K562 (cell line): ENCODE data around the gene PTPRG. TPM values are rescaled to one million over a fixed set of nuclear protein-coding genes. Genes with fewer than 3 reads are reported as not detected.

Experiments used
- ATAC-seq: fragments of 200-7000 bp; cut with Tn5 transposase; 3 replicates; pipeline ENCODE4 v1.9.1; 2020; ENCODE audit warnings: moderate library complexity
- BruUV-seq: library from RNA; stranded (reverse); fragments of 400-500 nt; replicated peaks from 2 replicates; lab custom pipeline; 2021; lab: Mats Ljungman, UMichigan
- CTCF ChIA-PET: fragments of 300-600 bp; formaldehyde crosslinking; extraction: SDS; loops from one replicate; lab custom pipeline; 2021; ENCODE audit warnings: low intra/inter-chr PET ratio; lab: Yijun Ruan, JAX
- POLR2A ChIA-PET: fragments of 300-600, 350-650 bp; sonication (Branson Sonifier 250); formaldehyde crosslinking; extraction: SDS; loops from one replicate; lab custom pipeline; 2021; ENCODE audit warnings: antibody characterized with exemption, inconsistent platforms; lab: Yijun Ruan, JAX
- DNase-seq, 4 experiments: peaks; one replicate each; pipeline versions ENCODE4 v3.0.0 to v3.0.0-alpha.2; 2011 to 2018; ENCODE audit warnings: low spot score in 3 of 4, mixed read lengths in 3 of 4; ENCODE audit errors: extremely low read depth in 1 of 4
- FAIRE-seq: peaks from 2 replicates; lab custom pipeline; 2011; peaks lifted over from hg19 to GRCh38; lab: Jason Lieb, UNC
- H2AFZ ChIP-seq: 2 replicates; pipeline ENCODE4 v1.6.0; 2011; ENCODE audit warnings: low read depth, low read length, control low read depth, inconsistent platforms
- H3K27ac ChIP-seq: fragments of 200-600 bp; 3 replicates; pipeline ENCODE4 v1.8.0; 2011; ENCODE audit warnings: low read depth, mild to moderate bottlenecking, control low read depth, inconsistent platforms, low read length, moderate library complexity, mixed read lengths; ENCODE audit errors: extremely low read depth
- H3K27me3 ChIP-seq, 2 experiments: fragments of 300-600 bp in 1 of 2; 2 replicates in 1 of 2; 3 replicates in 1 of 2; pipeline versions ENCODE4 v1.6.0 to v1.8.0; 2011; ENCODE audit warnings: inconsistent platforms in 2 of 2, low read length in 2 of 2, mild to moderate bottlenecking in 1 of 2, mixed read lengths in 1 of 2, moderate library complexity in 1 of 2; ENCODE audit not compliant: control insufficient read depth in 2 of 2, insufficient read depth in 2 of 2
- H3K36me3 ChIP-seq: fragments of 300-600 bp; 3 replicates; pipeline ENCODE4 v1.8.0; 2011; ENCODE audit warnings: mild to moderate bottlenecking, low read length, inconsistent platforms; ENCODE audit not compliant: control insufficient read depth, insufficient read depth
- H3K4me1 ChIP-seq, 2 experiments: fragments of 200-600 bp in 1 of 2; replicated peaks in 1 of 2; 2 replicates in 1 of 2; 3 replicates in 1 of 2; pipeline versions ENCODE4 v1.5.1 to v1.8.0; 2011; ENCODE audit warnings: inconsistent platforms in 2 of 2, low read length in 2 of 2, mild to moderate bottlenecking in 1 of 2, mixed read lengths in 1 of 2, moderate library complexity in 1 of 2; ENCODE audit not compliant: control insufficient read depth in 2 of 2, insufficient read depth in 2 of 2
- H3K4me2 ChIP-seq: 2 replicates; pipeline ENCODE4 v1.6.1; 2011; ENCODE audit warnings: low read length, control low read depth, inconsistent platforms, mixed read lengths; ENCODE audit not compliant: insufficient read depth
- H3K4me3 ChIP-seq: fragments of 200-600 bp; sonication (generic), shearing (Covaris generic); 2 replicates; pipeline ENCODE4 v1.5.1; 2016; ENCODE audit warnings: control low read depth, inconsistent platforms
- H3K79me2 ChIP-seq: fragments of 200-600 bp; 3 replicates; pipeline ENCODE4 v1.8.0; 2011; ENCODE audit warnings: low read length, inconsistent platforms; ENCODE audit not compliant: control insufficient read depth, insufficient read depth
- H3K9ac ChIP-seq, 2 experiments: 2 replicates each; pipeline versions ENCODE4 v1.6.0 to v1.6.1; 2011; ENCODE audit warnings: low read depth in 2 of 2, low read length in 2 of 2, control low read depth in 1 of 2, inconsistent platforms in 1 of 2, mild to moderate bottlenecking in 1 of 2, mixed read lengths in 1 of 2; ENCODE audit not compliant: insufficient read depth in 1 of 2
- H3K9me1 ChIP-seq: one replicate; pipeline ENCODE4 v1.6.0; 2011; ENCODE audit warnings: inconsistent platforms, mild to moderate bottlenecking, low read length, moderate library complexity; ENCODE audit not compliant: control insufficient read depth, insufficient read depth
- H3K9me3 ChIP-seq: replicated peaks from 2 replicates; pipeline ENCODE4 v1.5.1; 2011; ENCODE audit warnings: low read depth, low read length, inconsistent platforms; ENCODE audit not compliant: control insufficient read depth, insufficient read depth
- H4K20me1 ChIP-seq: replicated peaks from 2 replicates; pipeline ENCODE4 v1.6.1; 2011; ENCODE audit warnings: low read length, inconsistent platforms, mixed read lengths; ENCODE audit not compliant: control insufficient read depth, insufficient read depth
- IRF2 ChIP-seq: sonication (generic); formaldehyde crosslinking; IDR thresholded peaks from 2 replicates; pipeline ENCODE4 v1.8.1; 2022; ENCODE audit warnings: mild to moderate bottlenecking, missing genetic modification reagents
- RBM15 ChIP-seq: fragments of 200-400 bp; formaldehyde crosslinking; IDR thresholded peaks from 2 replicates; pipeline ENCODE4 v1.6.1; 2018; ENCODE audit warnings: mild to moderate bottlenecking, low read length, moderate library complexity; ENCODE audit not compliant: insufficient read depth
- ZNF232 ChIP-seq: sonication (generic); formaldehyde crosslinking; IDR thresholded peaks from 2 replicates; pipeline ENCODE4 v1.8.0; 2022; ENCODE audit warnings: mild to moderate bottlenecking, missing genetic modification reagents
- ZSCAN29 ChIP-seq: fragments of 450-650 bp; IDR thresholded peaks from 2 replicates; pipeline ENCODE4 v1.6.1; 2017
- WGBS: fragments of 100-300 bp; shearing (Covaris generic); methylation state at CpG from one replicate; pipeline ENCODE4 v1.1.6; 2016; ENCODE audit warnings: low coverage, mixed read lengths; ENCODE audit not compliant: insufficient coverage; ENCODE audit errors: missing lambda C conversion rate; 5-methylcytosine and 5-hydroxymethylcytosine counted together
- in situ Hi-C: fragments of 300-500 bp; cut with MboI; formaldehyde crosslinking; loops from 4 replicates; pipeline ENCODE4 v1.15.0; 2018; ENCODE audit warnings: inconsistent platforms, mixed read lengths
- intact Hi-C: fragments of 100-400 bp; cut with micrococcal nuclease; formaldehyde crosslinking; loops from 2 replicates; pipeline ENCODE4 v1.14.2; 2022
- polyA plus RNA-seq, 8 experiments: library from polyadenylated mRNA; depleted of rRNA in 4 of 8; stranded (reverse) in 5 of 8; unstranded in 3 of 8; fragments of >200 nt; fragmentation: Nextera tagmentation in 2 of 8; fragmentation: Illumina TruSeq in 1 of 8; extraction: Ambion mirVana in 2 of 8; extraction: Trizol in 1 of 8; gene quantifications; 2 replicates each; pipeline versions ENCODE4 v1.2.1 to v1.2.3, GENCODE V29; 2011 to 2014; ENCODE audit warnings: inconsistent platforms in 1 of 8, missing spikeins in 1 of 8
- total RNA-seq, 7 experiments: library from RNA; depleted of rRNA in 6 of 7; stranded (reverse); fragments of >200 nt in 6 of 7; fragmentation: Illumina TruSeq in 2 of 7; extraction: Trizol in 2 of 7; gene quantifications; 2 replicates each; pipeline versions ENCODE4 v1.2.1 to v1.2.3, GENCODE V29; 2011 to 2021; ENCODE audit warnings: low replicate concordance in 1 of 7
- TF ChIP-seq, protein P1 (sequence below), 3 experiments: fragments of 200-800 bp in 1 of 3; fragments of 250-450 bp in 1 of 3; fragments of 450-650 bp in 1 of 3; sonication (Bioruptor Pico) in 1 of 3; sonication (Bioruptor generic) in 1 of 3; formaldehyde crosslinking in 1 of 3; IDR thresholded peaks; 2 replicates each; pipeline versions ENCODE4 v1.6.1 to v1.8.0; 2016 to 2022; ENCODE audit warnings: mild to moderate bottlenecking in 2 of 3, missing genetic modification characterization in 2 of 3, missing compliant biosample characterization in 1 of 3, moderate library complexity in 1 of 3

PTPRG gene
- total and polyA plus RNA-seq, 9 of the 15 experiments (the other 6 are each of a cell fraction or from before 2014, with no cell fraction given) = 0.16 TPM; not detected in 8

DNA sequence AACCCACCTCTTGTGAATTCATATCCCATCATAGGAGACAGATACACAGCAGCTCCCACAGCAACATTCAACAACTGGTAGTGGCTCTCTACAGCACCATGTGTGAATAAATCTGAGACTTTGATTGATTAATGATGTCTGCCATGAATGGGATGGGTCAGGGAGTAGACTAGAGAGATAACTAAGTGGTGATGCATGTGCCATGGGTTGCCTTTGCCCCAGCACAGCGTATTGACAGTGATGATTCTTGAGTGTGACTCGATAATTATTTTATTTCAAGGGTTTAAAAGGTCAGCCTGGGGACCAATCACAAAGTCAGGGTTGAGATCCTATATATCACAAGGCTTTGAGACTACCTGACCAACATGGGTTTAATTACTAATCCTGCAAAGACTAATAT lies 295.9 kb downstream of the PTPRG start:
- ATAC-seq (no peak), DNase-seq (no peak), FAIRE-seq (no peak)
- in situ Hi-C loops (no loop called here), intact Hi-C loops (no loop called here)
- no peaks in the 10 kb centered on the region for H3K9me1 ChIP-seq
- H2AFZ ChIP-seq = no peak overlapping the region
- no TSS peak for BruUV-seq
- H3K27me3 ChIP-seq = no peaks in the 10 kb centered on the region
- no peak overlapping the region for H3K27ac ChIP-seq
- no peak overlapping the region for H3K9ac ChIP-seq
- no peaks in the 10 kb centered on the region for H4K20me1 ChIP-seq
- ChIA-PET POLR2A (no interaction called here), CTCF (no interaction called here)
- H3K79me2 ChIP-seq = no peaks in the 10 kb centered on the region
- no peaks in the 10 kb centered on the region for H3K36me3 ChIP-seq
- H3K4me1 ChIP-seq = no peaks in the 10 kb centered on the region
- TF ChIP-seq RBM15 = no peak
- TF ChIP-seq ZNF232 (CRISPR knock-in tag) = no peak
- TF ChIP-seq, protein P1, sequence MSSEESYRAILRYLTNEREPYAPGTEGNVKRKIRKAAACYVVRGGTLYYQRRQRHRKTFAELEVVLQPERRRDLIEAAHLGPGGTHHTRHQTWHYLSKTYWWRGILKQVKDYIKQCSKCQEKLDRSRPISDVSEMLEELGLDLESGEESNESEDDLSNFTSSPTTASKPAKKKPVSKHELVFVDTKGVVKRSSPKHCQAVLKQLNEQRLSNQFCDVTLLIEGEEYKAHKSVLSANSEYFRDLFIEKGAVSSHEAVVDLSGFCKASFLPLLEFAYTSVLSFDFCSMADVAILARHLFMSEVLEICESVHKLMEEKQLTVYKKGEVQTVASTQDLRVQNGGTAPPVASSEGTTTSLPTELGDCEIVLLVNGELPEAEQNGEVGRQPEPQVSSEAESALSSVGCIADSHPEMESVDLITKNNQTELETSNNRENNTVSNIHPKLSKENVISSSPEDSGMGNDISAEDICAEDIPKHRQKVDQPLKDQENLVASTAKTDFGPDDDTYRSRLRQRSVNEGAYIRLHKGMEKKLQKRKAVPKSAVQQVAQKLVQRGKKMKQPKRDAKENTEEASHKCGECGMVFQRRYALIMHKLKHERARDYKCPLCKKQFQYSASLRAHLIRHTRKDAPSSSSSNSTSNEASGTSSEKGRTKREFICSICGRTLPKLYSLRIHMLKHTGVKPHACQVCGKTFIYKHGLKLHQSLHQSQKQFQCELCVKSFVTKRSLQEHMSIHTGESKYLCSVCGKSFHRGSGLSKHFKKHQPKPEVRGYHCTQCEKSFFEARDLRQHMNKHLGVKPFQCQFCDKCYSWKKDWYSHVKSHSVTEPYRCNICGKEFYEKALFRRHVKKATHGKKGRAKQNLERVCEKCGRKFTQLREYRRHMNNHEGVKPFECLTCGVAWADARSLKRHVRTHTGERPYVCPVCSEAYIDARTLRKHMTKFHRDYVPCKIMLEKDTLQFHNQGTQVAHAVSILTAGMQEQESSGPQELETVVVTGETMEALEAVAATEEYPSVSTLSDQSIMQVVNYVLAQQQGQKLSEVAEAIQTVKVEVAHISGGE (CRISPR knock-in tag; IDR thresholded peaks at IDR 0.05) = peak in 1 of 3 experiments; percentile 31; a peak in 1 of 6 replicates
- no peak for TF ChIP-seq ZSCAN29
- no peak for TF ChIP-seq IRF2 (CRISPR knock-in tag)
- 0% methylated on average over 2 of the region's 2 CpGs for WGBS
- H3K4me2 ChIP-seq = no peak overlapping the region
- H3K9me3 ChIP-seq = no peaks in the 10 kb centered on the region
- H3K4me3 ChIP-seq = no peak overlapping the region
